HCT116 (cell line): ENCODE results near the gene BFSP1.

Experiments used
- CEBPB ChIP-seq: IDR thresholded peaks from 2 replicates; pipeline ENCODE4 v1.6.1; 2012; ENCODE audit warnings: low read depth
- EZH2 ChIP-seq: fragments of 200-600 bp; sonication (generic); IDR thresholded peaks from 2 replicates; pipeline ENCODE4 v1.6.1; 2017; ENCODE audit warnings: antibody characterized with exemption, mixed run types
- FOSL1 ChIP-seq: IDR thresholded peaks from 2 replicates; pipeline ENCODE4 v1.6.1; 2012; ENCODE audit warnings: low read depth
- MAX ChIP-seq: IDR thresholded peaks from 2 replicates; pipeline ENCODE4 v1.6.1; 2012
- POLR2A ChIP-seq: IDR thresholded peaks from 2 replicates; pipeline ENCODE4 v1.7.0; 2011; ENCODE audit warnings: borderline replicate concordance; ENCODE audit not compliant: insufficient read depth, insufficient read length; ENCODE audit errors: extremely low read depth
- POLR2AphosphoS5 ChIP-seq: IDR thresholded peaks from 2 replicates; pipeline ENCODE4 v1.6.1; 2011; ENCODE audit warnings: mild to moderate bottlenecking, low read depth, low read length, moderate library complexity
- SIN3A ChIP-seq: IDR thresholded peaks from 2 replicates; pipeline ENCODE4 v1.6.1; 2012; ENCODE audit warnings: low read depth
- SP1 ChIP-seq: IDR thresholded peaks from 2 replicates; pipeline ENCODE4 v1.6.1; 2012; ENCODE audit warnings: low read depth
- TCF7L2 ChIP-seq: IDR thresholded peaks from 2 replicates; pipeline ENCODE4 v1.7.0; 2011; ENCODE audit warnings: borderline replicate concordance, inconsistent platforms; ENCODE audit not compliant: insufficient read depth, insufficient read length; ENCODE audit errors: extremely low read depth
- YY1 ChIP-seq: IDR thresholded peaks from 2 replicates; pipeline ENCODE4 v1.6.1; 2011; ENCODE audit warnings: low read length, low read depth, moderate library complexity, mild to moderate bottlenecking; ENCODE audit not compliant: insufficient replicate concordance; ENCODE audit errors: extremely low read depth
- ZFX ChIP-seq: fragments of 450-650 bp; IDR thresholded peaks from 2 replicates; pipeline ENCODE4 v1.6.1; 2017
- ZNF274 ChIP-seq: fragments of 200-500 bp; sonication (Bioruptor generic); IDR thresholded peaks from 2 replicates; pipeline ENCODE4 v1.6.1; 2014; ENCODE audit warnings: mild to moderate bottlenecking, low read depth, low read length, inconsistent platforms
- TF ChIP-seq, protein P1 (sequence below), 3 experiments: fragments of 200-600 bp in 1 of 3; sonication (generic) in 1 of 3; IDR thresholded peaks in 2 of 3; conservative IDR thresholded peaks in 1 of 3; 2 replicates each; pipeline ENCODE4 v1.5.1; 2012 to 2017; ENCODE audit warnings: low read depth in 2 of 3, low read length in 2 of 3, antibody characterized with exemption in 1 of 3, borderline replicate concordance in 1 of 3, control low read depth in 1 of 3, mild to moderate bottlenecking in 1 of 3, mixed read lengths in 1 of 3, mixed run types in 1 of 3, moderate library complexity in 1 of 3; ENCODE audit not compliant: insufficient read depth in 1 of 3
- TF ChIP-seq, protein P2 (sequence below): IDR thresholded peaks from 2 replicates; pipeline ENCODE4 v1.6.1; 2012; ENCODE audit warnings: low read depth

- TF ChIP-seq SP1 (no peak), POLR2A (no peak), EZH2 (no peak), CEBPB (no peak), ZNF274 (no peak), TCF7L2 (no peak), POLR2AphosphoS5 (no peak), ZFX (no peak), MAX (no peak), SIN3A (no peak), YY1 (no peak), FOSL1 (no peak)
- TF ChIP-seq, protein P1, sequence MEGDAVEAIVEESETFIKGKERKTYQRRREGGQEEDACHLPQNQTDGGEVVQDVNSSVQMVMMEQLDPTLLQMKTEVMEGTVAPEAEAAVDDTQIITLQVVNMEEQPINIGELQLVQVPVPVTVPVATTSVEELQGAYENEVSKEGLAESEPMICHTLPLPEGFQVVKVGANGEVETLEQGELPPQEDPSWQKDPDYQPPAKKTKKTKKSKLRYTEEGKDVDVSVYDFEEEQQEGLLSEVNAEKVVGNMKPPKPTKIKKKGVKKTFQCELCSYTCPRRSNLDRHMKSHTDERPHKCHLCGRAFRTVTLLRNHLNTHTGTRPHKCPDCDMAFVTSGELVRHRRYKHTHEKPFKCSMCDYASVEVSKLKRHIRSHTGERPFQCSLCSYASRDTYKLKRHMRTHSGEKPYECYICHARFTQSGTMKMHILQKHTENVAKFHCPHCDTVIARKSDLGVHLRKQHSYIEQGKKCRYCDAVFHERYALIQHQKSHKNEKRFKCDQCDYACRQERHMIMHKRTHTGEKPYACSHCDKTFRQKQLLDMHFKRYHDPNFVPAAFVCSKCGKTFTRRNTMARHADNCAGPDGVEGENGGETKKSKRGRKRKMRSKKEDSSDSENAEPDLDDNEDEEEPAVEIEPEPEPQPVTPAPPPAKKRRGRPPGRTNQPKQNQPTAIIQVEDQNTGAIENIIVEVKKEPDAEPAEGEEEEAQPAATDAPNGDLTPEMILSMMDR (IDR thresholded peaks at IDR 0.05 in 2 of 3, conservative IDR thresholded peaks at IDR 0.05 in 1 of 3; ENCODE audit: borderline replicate concordance in 1 of 3, insufficient read depth in 1 of 3, low read depth in 2 of 3, low read length in 2 of 3): no peak
- TF ChIP-seq, protein P2, sequence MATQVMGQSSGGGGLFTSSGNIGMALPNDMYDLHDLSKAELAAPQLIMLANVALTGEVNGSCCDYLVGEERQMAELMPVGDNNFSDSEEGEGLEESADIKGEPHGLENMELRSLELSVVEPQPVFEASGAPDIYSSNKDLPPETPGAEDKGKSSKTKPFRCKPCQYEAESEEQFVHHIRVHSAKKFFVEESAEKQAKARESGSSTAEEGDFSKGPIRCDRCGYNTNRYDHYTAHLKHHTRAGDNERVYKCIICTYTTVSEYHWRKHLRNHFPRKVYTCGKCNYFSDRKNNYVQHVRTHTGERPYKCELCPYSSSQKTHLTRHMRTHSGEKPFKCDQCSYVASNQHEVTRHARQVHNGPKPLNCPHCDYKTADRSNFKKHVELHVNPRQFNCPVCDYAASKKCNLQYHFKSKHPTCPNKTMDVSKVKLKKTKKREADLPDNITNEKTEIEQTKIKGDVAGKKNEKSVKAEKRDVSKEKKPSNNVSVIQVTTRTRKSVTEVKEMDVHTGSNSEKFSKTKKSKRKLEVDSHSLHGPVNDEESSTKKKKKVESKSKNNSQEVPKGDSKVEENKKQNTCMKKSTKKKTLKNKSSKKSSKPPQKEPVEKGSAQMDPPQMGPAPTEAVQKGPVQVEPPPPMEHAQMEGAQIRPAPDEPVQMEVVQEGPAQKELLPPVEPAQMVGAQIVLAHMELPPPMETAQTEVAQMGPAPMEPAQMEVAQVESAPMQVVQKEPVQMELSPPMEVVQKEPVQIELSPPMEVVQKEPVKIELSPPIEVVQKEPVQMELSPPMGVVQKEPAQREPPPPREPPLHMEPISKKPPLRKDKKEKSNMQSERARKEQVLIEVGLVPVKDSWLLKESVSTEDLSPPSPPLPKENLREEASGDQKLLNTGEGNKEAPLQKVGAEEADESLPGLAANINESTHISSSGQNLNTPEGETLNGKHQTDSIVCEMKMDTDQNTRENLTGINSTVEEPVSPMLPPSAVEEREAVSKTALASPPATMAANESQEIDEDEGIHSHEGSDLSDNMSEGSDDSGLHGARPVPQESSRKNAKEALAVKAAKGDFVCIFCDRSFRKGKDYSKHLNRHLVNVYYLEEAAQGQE: no peak
Observed at GRCh38 chr20:17565169-17565845, 34.1 kb upstream of the BFSP1 start.
